Neural cell (in vitro differentiated cells): ENCODE results near the gene MBD3. TPM values are rescaled to one million over a fixed set of nuclear protein-coding genes. Genes with fewer than 3 reads are reported as not detected.

Experiments used
- H2AFZ ChIP-seq: fragments of 200-600, 300-800 bp; sonication (generic), shearing (Covaris generic); 2 replicates; pipeline ENCODE4 v1.6.0; 2014; ENCODE audit warnings: low read depth, mild to moderate bottlenecking, antibody characterized with exemption, low read length, moderate library complexity
- H3F3A ChIP-seq: fragments of 200-600 bp; shearing (Covaris generic); 2 replicates; pipeline ENCODE4 v1.6.1; 2016; ENCODE audit warnings: mild to moderate bottlenecking, moderate library complexity, mixed read lengths, antibody characterized with exemption, low read length; ENCODE audit not compliant: insufficient read depth, poor library complexity, severe bottlenecking
- H3K27ac ChIP-seq: fragments of 200-600, 300-800 bp; sonication (generic), shearing (Covaris generic); 2 replicates; pipeline ENCODE4 v1.5.1; 2014; ENCODE audit warnings: mild to moderate bottlenecking, low read length, moderate library complexity
- H3K27me3 ChIP-seq: fragments of 300-800, 200-600 bp; sonication (generic), shearing (Covaris generic); 2 replicates; pipeline ENCODE4 v1.6.0; 2014; ENCODE audit warnings: mild to moderate bottlenecking, low read depth, low read length, moderate library complexity; ENCODE audit not compliant: insufficient read depth
- H3K36me3 ChIP-seq: fragments of 300-800, 200-600 bp; sonication (generic), shearing (Covaris generic); 2 replicates; pipeline ENCODE4 v1.5.1; 2014; ENCODE audit warnings: mild to moderate bottlenecking, antibody characterized with exemption, low read length, moderate library complexity; ENCODE audit not compliant: insufficient read depth
- H3K4me2 ChIP-seq: fragments of 300-800, 200-600 bp; sonication (generic), shearing (Covaris generic); 2 replicates; pipeline ENCODE4 v1.6.0; 2014; ENCODE audit warnings: mild to moderate bottlenecking, low read length
- H3K4me3 ChIP-seq: fragments of 300-800, 200-600 bp; sonication (generic), shearing (Covaris generic); 2 replicates; pipeline ENCODE4 v1.5.1; 2014; ENCODE audit warnings: mild to moderate bottlenecking, low read length, moderate library complexity
- H3K79me2 ChIP-seq: fragments of 200-600 bp; shearing (Covaris generic); replicated peaks from 2 replicates; pipeline ENCODE4 v1.6.0; 2014; ENCODE audit warnings: mild to moderate bottlenecking, low read length, moderate library complexity; ENCODE audit not compliant: insufficient read depth
- H3K9ac ChIP-seq: fragments of 300-800, 200-600 bp; sonication (generic), shearing (Covaris generic); 2 replicates; pipeline ENCODE4 v1.6.1; 2016; ENCODE audit warnings: mild to moderate bottlenecking, low read length, mixed read lengths
- H3K9me2 ChIP-seq: fragments of 200-600 bp; shearing (Covaris generic); 2 replicates; pipeline ENCODE4 v1.6.1; 2016; ENCODE audit warnings: mild to moderate bottlenecking, low read length, mixed read lengths; ENCODE audit not compliant: insufficient read depth
- H3K9me3 ChIP-seq: fragments of 200-600, 300-800 bp; sonication (generic), shearing (Covaris generic); 2 replicates; pipeline ENCODE4 v1.6.1; 2016; ENCODE audit warnings: mild to moderate bottlenecking, mixed run types, low read length, moderate library complexity, mixed read lengths
- H4K20me1 ChIP-seq: fragments of 200-600 bp; shearing (Covaris generic); 2 replicates; pipeline ENCODE4 v1.6.1; 2016; ENCODE audit warnings: mild to moderate bottlenecking, mixed run types; ENCODE audit not compliant: insufficient read depth
- CTCF ChIP-seq: fragments of 450-650 bp; IDR thresholded peaks from 2 replicates; pipeline ENCODE4 v1.5.1; 2014; ENCODE audit warnings: antibody characterized with exemption, mild to moderate bottlenecking, moderate library complexity; ENCODE audit not compliant: poor library complexity, severe bottlenecking
- EP300 ChIP-seq: fragments of 450-650 bp; conservative IDR thresholded peaks from 2 replicates; pipeline ENCODE4 v1.6.1; 2014; ENCODE audit warnings: antibody characterized with exemption, mild to moderate bottlenecking, moderate library complexity; ENCODE audit not compliant: poor library complexity, severe bottlenecking
- EZH2 ChIP-seq: fragments of 200-600, 300-800 bp; shearing (Covaris generic), sonication (generic); IDR thresholded peaks from 2 replicates; pipeline ENCODE4 v1.6.1; 2014; ENCODE audit warnings: antibody characterized with exemption, low read length, borderline replicate concordance, mild to moderate bottlenecking; ENCODE audit not compliant: insufficient read depth, poor library complexity, severe bottlenecking
- MXI1 ChIP-seq: fragments of 450-650 bp; conservative IDR thresholded peaks from 2 replicates; pipeline ENCODE4 v1.6.1; 2014; ENCODE audit warnings: antibody characterized with exemption, mild to moderate bottlenecking; ENCODE audit not compliant: poor library complexity, severe bottlenecking
- POLR2AphosphoS5 ChIP-seq: IDR thresholded peaks from 2 replicates; pipeline ENCODE4 v1.6.1; 2012
- RAD21 ChIP-seq: fragments of 450-650 bp; conservative IDR thresholded peaks from 2 replicates; pipeline ENCODE4 v1.6.1; 2014; ENCODE audit warnings: antibody characterized with exemption, mild to moderate bottlenecking, moderate library complexity
- SMC3 ChIP-seq: fragments of 450-650 bp; conservative IDR thresholded peaks from 2 replicates; pipeline ENCODE4 v1.6.1; 2014; ENCODE audit warnings: antibody characterized with exemption, mild to moderate bottlenecking, moderate library complexity; ENCODE audit not compliant: poor library complexity
- TAF1 ChIP-seq: IDR thresholded peaks from 2 replicates; pipeline ENCODE4 v1.6.1; 2012; ENCODE audit warnings: low read depth
- polyA plus RNA-seq: library from polyadenylated mRNA; depleted of rRNA; stranded (reverse); fragments of >200 nt; gene quantifications from 2 replicates; pipeline ENCODE4 v1.2.3, GENCODE V29; 2014
- TF ChIP-seq, protein P1 (sequence below): IDR thresholded peaks from 2 replicates; pipeline ENCODE4 v1.6.1; 2012; ENCODE audit warnings: borderline replicate concordance

The MBD3 gene
- polyA plus RNA-seq, 1 donor from 2014 or later = 80.1 TPM

DNA sequence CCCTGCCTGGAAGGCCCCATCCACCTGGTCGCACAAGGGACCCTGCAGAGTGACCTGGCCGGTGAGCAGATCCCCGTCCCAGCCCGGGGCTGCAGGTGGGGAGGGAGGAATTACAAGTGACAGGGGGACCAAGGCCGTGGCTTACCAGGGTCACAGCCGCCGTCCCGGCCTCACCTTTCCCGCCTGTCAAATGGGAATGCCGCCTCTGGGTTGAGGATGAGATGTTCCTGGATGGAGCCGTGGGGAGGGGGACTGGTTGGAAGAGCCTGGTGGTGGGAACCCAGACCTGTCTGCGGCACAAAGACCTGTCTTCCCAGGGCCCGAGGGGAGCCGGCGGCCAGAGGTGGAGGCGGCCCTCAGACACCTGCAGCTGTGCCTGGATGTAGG is 63.2 kb downstream of the MBD3 start:
- H3K27me3 ChIP-seq = peaks cover 9% of the 10 kb centered on the region

GRCh38 chr19:1528596-1529429 is 63.9 kb downstream of the MBD3 start:
- Histone ChIP-seq H3K36me3 (no peaks in the 10 kb centered on the region), H3K9ac (no peak overlapping the region), H3F3A (no peaks in the 10 kb centered on the region), H3K4me2 (no peak overlapping the region), H4K20me1 (no peaks in the 10 kb centered on the region), H2AFZ (no peak overlapping the region), H3K9me3 (no peaks in the 10 kb centered on the region), H3K27ac (no peak overlapping the region), H3K9me2 (no peaks in the 10 kb centered on the region), H3K27me3 (peaks cover 12% of the 10 kb centered on the region), H3K4me3 (no peak overlapping the region), H3K79me2 (no peaks in the 10 kb centered on the region)
- TF ChIP-seq MXI1 (no peak), SMC3 (no peak), CTCF (no peak), EZH2 (no peak), TAF1 (no peak), EP300 (no peak)
- TF ChIP-seq, protein P1, sequence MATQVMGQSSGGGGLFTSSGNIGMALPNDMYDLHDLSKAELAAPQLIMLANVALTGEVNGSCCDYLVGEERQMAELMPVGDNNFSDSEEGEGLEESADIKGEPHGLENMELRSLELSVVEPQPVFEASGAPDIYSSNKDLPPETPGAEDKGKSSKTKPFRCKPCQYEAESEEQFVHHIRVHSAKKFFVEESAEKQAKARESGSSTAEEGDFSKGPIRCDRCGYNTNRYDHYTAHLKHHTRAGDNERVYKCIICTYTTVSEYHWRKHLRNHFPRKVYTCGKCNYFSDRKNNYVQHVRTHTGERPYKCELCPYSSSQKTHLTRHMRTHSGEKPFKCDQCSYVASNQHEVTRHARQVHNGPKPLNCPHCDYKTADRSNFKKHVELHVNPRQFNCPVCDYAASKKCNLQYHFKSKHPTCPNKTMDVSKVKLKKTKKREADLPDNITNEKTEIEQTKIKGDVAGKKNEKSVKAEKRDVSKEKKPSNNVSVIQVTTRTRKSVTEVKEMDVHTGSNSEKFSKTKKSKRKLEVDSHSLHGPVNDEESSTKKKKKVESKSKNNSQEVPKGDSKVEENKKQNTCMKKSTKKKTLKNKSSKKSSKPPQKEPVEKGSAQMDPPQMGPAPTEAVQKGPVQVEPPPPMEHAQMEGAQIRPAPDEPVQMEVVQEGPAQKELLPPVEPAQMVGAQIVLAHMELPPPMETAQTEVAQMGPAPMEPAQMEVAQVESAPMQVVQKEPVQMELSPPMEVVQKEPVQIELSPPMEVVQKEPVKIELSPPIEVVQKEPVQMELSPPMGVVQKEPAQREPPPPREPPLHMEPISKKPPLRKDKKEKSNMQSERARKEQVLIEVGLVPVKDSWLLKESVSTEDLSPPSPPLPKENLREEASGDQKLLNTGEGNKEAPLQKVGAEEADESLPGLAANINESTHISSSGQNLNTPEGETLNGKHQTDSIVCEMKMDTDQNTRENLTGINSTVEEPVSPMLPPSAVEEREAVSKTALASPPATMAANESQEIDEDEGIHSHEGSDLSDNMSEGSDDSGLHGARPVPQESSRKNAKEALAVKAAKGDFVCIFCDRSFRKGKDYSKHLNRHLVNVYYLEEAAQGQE = no peak

More for the DNA sequence above, 63.2 kb downstream of the MBD3 start:
- TF ChIP-seq TAF1 = no peak
- TF ChIP-seq EP300 = no peak
- no peak for TF ChIP-seq SMC3
- TF ChIP-seq, protein P1 = no peak
- TF ChIP-seq MXI1 = no peak
- TF ChIP-seq CTCF = no peak
- no peak for TF ChIP-seq POLR2AphosphoS5
- no peak for TF ChIP-seq RAD21
- TF ChIP-seq EZH2 = no peak
- H3K9me2 ChIP-seq = no peaks in the 10 kb centered on the region
- no peak overlapping the region for H3K27ac ChIP-seq
- no peaks in the 10 kb centered on the region for H3K36me3 ChIP-seq
- no peak overlapping the region for H3K9ac ChIP-seq
- H3K9me3 ChIP-seq = no peaks in the 10 kb centered on the region
- H3K79me2 ChIP-seq = no peaks in the 10 kb centered on the region
- no peak overlapping the region for H3K4me2 ChIP-seq
- no peak overlapping the region for H3K4me3 ChIP-seq
- H3F3A ChIP-seq = no peaks in the 10 kb centered on the region
- H2AFZ ChIP-seq = no peak overlapping the region
- H4K20me1 ChIP-seq = no peaks in the 10 kb centered on the region
